OCI-LY3 (cell line): ENCODE results near the gene XCR1.

Experiments used
- CTCF ChIP-seq: fragments of 200-600, 300-600 bp; sonication (generic); IDR thresholded peaks from 2 replicates; pipeline ENCODE4 v1.5.1; 2014; ENCODE audit warnings: antibody characterized with exemption, low read length, low read depth
- EZH2phosphoT487 ChIP-seq: fragments of 200-600 bp; shearing (Covaris generic); IDR thresholded peaks from 2 replicates; pipeline ENCODE4 v1.6.1; 2018; ENCODE audit warnings: antibody characterized with exemption, mixed run types, low read depth

- TF ChIP-seq CTCF, result no peak
- TF ChIP-seq EZH2phosphoT487, result no peak
Observed at GRCh38 chr3:45991341-45991740, 35.9 kb downstream of the XCR1 start.
